ENCODE measurements around the gene POU2F3.

The POU2F3 gene

DNA sequence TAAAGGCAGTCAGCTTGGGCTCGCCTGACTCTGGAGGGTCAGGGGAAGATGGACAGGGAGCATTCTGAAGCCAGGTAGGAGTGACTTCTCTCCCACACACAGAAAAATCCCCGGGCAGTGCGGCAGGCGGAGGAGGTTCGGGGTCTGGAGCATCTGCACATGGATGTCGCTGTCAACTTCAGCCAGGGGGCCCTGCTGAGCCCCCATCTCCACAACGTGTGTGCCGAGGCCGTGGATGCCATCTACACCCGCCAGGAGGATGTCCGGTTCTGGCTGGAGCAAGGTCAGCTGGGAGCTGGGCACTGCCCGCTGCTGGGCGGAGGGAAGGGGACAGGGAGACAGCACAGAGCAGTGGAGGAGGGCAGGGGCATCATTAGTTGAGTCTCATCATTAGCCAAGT, 13.2 kb upstream of the POU2F3 start:
- DNase-seq (ENCODE audit: low read depth), result no peak

DNA sequence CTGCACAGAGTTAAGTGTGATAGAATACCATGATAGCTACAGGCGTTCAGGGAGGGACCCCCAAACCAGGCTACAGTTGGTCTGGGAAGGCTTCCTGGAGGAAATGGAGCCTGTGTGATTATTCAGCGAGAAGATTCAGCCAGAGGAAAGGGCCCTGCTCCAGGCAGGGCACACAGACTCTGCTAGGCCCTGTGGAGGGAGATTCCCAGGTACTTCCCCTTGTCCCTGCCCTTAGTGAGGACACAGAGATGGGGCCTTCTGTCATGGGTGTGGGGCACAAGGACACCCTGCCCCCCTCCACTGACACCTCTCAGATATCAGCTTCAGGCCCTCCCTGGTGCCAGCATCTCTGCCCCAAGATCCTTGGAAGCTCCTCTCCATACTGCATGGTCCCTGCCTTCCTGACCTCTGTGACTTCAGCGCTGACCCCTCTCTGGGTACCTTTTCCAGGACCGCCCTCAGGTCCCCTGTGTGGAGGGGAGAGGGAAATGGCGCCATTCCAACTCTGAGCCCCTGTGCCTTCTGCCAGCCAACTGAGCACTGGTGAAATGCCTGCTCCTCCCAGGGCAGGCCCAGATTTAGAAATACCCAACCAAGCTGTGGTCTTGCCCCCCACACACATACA, 12.6 kb upstream of the POU2F3 start:
- no peak for DNase-seq (ENCODE audit: low read depth)

DNA sequence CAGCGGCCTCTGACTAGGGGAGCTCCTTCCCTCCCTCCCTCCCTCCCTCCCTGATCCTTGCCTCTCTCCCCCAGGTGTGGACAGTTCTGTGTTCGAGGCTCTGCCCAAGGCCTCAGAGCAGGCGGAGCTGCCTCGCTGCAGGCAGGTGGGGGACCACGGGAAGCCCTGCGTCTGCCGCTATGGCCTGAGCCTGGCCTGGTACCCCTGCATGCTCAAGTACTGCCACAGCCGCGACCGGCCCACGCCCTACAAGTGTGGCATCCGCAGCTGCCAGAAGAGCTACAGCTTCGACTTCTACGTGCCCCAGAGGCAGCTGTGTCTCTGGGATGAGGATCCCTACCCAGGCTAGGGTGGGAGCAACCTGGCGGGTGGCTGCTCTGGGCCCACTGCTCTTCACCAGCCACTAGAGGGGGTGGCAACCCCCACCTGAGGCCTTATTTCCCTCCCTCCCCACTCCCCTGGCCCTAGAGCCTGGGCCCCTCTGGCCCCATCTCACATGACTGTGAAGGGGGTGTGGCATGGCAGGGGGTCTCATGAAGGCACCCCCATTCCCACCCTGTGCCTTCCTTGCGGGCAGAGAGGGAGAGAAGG, 11.1 kb upstream of the POU2F3 start:
- no peak for DNase-seq (ENCODE audit: low read depth)

GRCh38 chr11:120229451-120230424, 10.2 kb upstream of the POU2F3 start:
- no peak for DNase-seq (ENCODE audit: low read depth)

GRCh38 chr11:120230433-120231071, 9.4 kb upstream of the POU2F3 start:
- no peak for DNase-seq (ENCODE audit: low read depth)

DNA sequence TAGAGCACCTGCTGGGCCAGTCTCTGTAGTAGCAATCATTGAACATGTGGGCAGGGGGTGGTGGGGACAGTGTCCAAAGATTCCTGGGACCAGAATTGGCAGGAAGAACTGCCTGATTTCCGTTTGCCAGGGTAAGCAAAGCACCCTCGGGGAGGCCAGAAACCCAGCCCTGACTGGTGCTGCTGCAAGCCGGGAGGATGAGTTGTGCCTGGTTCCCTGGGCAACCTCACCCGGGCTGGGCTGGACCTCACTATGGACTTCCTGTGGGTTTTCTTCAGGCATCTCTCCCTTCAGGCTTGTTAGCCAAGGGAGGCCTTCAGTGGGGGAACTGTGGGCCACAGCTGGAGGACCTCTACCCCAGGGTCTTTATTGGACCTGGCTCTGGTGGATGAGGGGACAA, 8.0 kb upstream of the POU2F3 start:
- DNase-seq (ENCODE audit: low read depth), result no peak

GRCh38 chr11:120233207-120233803, 6.6 kb upstream of the POU2F3 start:
- no peak for DNase-seq (ENCODE audit: low read depth)

DNA sequence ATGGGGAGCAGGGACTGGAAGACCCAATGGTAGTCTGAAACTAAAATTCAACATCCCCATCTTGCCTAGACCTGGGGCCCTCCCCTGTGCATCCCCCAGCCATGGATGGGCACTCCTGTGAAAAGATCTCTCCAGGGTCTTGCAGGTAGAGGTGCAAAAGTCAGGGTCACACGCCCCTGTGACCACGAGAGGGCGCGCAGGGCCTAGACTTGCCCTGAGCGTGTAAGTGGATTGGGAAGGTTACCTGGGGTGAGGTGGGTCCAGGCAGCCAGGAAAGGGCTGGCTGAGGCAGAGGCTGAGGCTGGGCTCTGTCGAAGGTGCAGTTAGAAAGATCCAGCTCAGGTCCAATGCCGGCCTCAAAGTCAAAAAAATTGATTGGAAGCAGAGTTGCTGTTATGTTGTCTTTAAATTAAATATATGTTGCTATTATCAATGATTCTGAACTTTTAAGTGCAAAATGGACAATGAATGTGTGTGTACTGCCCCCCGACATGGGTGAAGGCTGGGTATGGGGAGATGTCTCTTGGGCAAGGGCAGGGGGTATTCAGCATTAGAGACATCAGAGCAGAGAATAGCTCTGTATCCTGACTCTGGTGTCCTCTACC, 4.8 kb upstream of the POU2F3 start:
- no peak for DNase-seq (ENCODE audit: low read depth)

DNA sequence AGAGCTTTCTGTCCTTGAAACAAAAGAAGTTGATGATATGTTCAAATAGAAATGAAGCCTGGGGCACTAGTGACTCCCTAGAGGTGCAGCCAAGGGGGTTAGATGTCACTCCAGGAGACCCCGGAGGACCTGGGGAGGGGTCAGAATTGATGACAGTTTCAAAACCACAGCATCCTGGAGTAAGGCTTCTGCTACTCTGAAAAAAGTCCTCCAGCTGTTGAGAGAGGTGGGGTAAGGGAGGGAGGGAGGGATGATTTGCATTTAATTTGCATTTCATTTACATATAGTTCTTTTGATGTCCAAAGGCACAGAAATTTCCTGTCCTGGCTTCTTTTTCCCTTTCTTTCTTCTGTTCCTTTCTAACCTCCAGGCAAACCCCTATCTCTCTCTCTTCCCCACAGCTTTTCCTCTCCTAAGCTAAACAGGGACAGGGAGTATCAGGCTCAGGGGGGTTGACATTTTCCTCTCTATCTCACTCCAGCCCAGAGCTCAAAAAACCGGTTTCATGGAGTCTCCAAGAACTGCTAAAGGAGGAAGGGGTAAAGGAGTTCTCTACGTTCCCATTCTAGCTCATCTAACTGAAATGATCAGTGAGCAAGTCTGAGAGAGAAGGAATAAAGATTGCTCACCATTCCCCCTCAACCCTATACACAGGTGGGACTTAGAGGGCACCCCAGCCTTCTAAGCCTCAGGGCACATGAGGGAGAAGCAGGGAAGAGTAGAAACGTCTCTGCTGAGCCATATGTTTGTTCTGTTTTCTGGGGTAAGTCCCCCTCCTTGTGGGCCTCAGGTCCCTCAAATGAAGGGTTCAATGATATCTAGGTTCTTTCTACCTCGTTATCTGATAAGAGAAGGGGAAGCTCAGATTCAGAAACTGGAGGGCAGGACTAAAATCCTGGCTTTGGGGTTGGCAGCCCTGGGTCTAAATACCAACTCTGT, 3.5 kb upstream of the POU2F3 start:
- DNase-seq (ENCODE audit: low read depth), result no peak

DNA sequence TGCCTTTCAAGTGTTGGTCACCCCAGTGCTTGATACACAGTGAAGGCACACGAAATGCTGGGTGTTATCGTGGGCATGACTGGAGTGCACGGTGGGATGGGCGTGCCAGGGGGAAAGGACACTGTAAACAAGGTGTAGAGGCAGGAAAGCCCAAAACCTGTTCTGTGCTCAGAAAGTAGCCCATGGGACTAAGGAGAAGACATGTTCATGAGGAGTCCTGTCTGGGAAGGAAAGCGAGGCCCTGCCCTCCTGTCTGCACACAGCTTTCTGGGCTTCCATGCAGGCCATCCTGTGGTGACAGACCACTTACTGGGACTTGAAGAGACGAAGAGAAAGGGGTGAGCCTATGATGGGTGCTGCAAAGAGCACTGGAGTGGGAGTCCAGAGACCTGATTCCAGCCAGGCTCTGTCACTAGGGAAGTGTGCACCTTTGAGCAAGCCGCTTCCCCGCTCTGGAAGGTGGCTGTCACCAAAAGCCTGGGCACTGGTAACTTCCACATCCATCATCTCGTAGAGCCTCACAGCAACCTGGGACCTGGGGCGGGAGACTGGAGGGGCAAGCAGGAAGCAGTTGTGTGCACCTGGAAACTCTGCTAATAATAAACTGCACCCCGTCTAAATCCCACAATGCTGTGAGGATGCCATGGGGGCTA, 846 bp upstream of the POU2F3 start:
- DNase-seq (ENCODE audit: low read depth), result no peak

GRCh38 chr11:120240866-120241265, 926 bp downstream of the POU2F3 start:
- DNase-seq (ENCODE audit: low read depth), result no peak

GRCh38 chr11:120241277-120241676, 1.3 kb downstream of the POU2F3 start:
- no peak for DNase-seq (ENCODE audit: low read depth)

DNA sequence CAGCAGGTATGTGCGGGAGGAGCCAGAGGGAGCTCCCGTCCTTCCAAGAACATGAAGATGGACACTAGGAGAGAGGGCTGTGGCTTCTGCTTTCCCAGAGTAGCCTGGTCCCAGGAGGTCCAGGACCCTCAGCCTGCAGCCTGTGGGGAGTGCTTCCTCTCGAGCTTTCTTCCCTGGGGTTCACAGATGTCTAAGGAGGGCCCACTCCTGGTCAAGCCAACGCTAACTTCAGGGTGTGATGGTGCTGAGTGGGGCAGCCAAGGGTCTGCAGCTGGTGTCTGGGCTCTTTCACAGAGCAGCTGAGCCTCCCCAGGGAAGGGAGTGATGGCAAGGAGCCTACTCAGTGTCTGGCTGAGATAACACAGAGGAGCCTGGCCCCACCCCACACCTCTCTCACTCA, 3.3 kb downstream of the POU2F3 start:
- DNase-seq (ENCODE audit: low read depth), result no peak

DNA sequence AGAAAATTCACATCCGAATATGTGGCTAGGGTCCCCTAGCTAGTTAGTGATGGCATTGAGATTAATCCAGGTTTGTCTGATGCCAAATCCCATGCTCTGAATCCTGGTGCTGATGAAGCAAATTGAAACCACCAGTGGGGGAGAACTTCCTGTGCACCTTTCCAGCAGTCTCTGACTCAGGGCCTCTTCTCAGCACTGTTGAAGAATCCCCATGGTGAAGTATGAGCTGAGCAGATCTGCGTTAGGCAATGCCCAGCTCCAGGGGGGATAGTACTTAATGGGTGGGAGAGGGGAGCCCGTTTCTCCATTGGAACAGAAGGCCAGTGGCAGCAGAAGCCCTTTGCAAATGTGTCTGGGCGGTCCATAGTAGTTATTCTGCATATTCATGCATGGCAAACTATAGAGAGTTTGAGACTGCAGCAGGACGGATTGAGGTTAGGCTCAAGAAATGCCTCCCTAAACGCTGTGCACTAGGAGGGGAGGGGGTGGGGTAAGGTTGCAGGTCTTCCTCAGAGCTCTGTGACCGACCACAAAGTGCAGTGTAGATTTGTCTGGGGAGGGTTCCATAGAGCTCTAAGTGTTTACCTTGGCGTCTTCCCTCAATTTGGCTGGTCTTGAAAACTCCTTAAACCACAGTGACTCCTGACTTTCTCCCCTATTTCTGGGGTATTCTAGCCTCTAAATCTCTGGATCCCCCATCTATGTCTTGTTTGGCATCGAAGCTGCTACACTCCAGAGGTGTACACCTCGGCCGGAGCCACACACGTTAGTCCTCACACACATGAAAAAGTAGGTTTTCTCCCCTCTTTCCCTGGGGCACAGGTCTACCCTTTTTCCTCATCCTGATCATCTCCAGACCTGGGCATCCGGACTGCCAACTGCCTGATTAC, 4.8 kb downstream of the POU2F3 start:
- peak; percentile 23 for DNase-seq (ENCODE audit: low read depth)

DNA sequence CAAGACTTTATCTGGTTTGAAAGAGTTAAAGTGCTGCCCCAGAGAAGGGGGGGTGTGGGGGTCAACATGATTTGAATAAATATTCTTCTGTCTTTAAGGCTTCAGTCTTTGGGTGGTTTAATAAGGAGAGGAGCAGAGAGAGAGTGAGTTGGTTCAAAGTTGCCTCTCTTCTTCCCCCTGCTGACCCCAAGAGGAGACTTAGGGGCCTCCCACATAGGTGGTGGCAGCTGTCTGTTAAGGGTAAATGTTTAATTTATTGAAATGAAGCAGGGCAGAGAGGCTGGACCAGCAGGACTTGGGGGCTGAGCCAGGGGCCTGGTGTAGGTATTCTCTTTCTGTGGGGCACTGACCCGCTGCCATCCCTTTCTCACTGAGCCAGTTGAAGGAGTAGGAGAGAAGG, 5.5 kb downstream of the POU2F3 start:
- DNase-seq (ENCODE audit: low read depth), result no peak

GRCh38 chr11:120248551-120249278, 8.8 kb downstream of the POU2F3 start:
- DNase-seq (ENCODE audit: low read depth), result peak; percentile 32

- no peak for DNase-seq (ENCODE audit: low read depth)
These were observed 9.6 kb downstream of the POU2F3 start for GRCh38 chr11:120249279-120250262.

Measured in stromal cell of bone marrow (primary cell).